Measurements from ENCODE around the gene HSH2D. TPM values are rescaled to one million over a fixed set of nuclear protein-coding genes. Genes with fewer than 3 reads are reported as not detected.

The HSH2D gene
- total RNA-seq, 1 donor from 2014 or later, result 0.74 TPM

DNA sequence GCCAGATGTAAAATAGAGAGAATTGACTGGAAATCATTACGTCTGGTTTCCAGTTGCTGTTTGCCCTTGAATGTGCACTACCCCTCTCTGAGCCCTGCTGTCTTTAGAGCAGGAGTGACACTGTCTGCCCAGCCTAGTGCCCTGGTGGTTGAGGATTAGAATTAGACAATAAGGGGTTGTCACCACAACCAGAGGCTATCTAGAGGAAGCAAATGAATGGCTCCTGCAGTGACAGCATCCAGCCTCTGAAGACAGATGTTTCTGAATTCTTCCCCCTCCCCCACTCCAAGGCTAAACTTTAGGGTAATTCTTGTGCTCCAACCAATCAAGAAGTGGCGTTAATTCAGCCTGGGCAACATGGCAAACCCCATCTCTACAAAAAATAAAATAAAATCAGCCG, 29.8 kb upstream of the HSH2D start:
- H3K4me1 ChIP-seq, result peaks cover 57% of the 10 kb centered on the region
- H3K36me3 ChIP-seq, result peaks cover 0 to 7% of the 10 kb centered on the region in 2 donors
- no peaks in the 10 kb centered on the region for H3K27me3 ChIP-seq
- no peaks in the 10 kb centered on the region for H3K9me3 ChIP-seq
- no peak overlapping the region for H3K27ac ChIP-seq
- TF ChIP-seq, protein P1, sequence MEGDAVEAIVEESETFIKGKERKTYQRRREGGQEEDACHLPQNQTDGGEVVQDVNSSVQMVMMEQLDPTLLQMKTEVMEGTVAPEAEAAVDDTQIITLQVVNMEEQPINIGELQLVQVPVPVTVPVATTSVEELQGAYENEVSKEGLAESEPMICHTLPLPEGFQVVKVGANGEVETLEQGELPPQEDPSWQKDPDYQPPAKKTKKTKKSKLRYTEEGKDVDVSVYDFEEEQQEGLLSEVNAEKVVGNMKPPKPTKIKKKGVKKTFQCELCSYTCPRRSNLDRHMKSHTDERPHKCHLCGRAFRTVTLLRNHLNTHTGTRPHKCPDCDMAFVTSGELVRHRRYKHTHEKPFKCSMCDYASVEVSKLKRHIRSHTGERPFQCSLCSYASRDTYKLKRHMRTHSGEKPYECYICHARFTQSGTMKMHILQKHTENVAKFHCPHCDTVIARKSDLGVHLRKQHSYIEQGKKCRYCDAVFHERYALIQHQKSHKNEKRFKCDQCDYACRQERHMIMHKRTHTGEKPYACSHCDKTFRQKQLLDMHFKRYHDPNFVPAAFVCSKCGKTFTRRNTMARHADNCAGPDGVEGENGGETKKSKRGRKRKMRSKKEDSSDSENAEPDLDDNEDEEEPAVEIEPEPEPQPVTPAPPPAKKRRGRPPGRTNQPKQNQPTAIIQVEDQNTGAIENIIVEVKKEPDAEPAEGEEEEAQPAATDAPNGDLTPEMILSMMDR (IDR thresholded peaks at IDR 0.05), result no peak
- TF ChIP-seq POLR2A (IDR thresholded peaks at IDR 0.05) (no peak), POLR2AphosphoS5 (IDR thresholded peaks at IDR 0.05; ENCODE audit: insufficient read depth in 1 of 2, low read depth in 1 of 2) (no peak)
- intact Hi-C loops (cut with DNase I), result loop anchor here (5.0 to 10.0 kb wide), 3 partner anchors 41 to 71 kb away; partner anchors contain the start of gene FAM32A
- no peak overlapping the region for H3K4me3 ChIP-seq
- DNase-seq (ENCODE audit: extremely low spot score in 2 of 2), result no peak

DNA sequence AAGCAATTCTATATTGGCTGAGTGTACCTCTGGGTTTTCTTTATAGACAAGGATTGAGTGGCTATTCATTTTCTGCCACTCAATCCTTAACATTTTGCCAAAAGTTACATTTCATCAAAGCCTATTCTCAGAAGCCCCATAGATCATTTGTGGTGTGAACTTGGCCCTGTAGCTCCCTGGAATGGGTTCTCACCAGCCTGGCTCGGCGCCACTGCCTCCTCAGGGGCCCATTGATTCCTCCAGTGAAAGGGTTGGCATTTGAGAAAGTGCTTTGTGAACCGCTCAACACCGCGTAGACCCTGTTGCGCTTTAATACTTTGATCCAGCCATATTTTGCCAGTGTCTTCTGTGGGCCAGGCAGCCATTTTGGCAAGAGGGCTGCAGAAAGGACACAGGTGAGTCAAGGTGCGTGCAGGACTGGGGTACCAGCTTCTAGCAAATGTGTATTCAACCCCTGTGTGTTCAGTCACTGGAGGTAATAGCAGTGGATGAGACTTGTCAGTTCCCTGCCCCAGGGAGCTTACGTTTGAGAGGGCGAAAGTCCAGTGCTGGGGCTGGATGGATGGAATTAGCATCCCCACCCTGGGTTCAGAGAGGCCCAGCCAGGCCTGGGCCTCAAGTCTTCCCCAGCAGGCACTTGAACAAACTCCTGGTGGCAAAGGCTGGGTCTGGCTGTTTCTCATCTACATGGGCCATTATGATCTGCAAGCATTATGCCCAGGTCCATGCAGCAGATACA, 28.0 kb upstream of the HSH2D start:
- DNase-seq (ENCODE audit: extremely low spot score in 2 of 2), result no peak
- intact Hi-C loops (cut with DNase I), result loop anchor here (10.0 kb wide), 1 partner anchor 69 kb away; the partner anchor contains the start of gene FAM32A
- Histone ChIP-seq H3K9me3 (no peaks in the 10 kb centered on the region), H3K4me3 (no peak overlapping the region), H3K4me1 (peaks cover 56% of the 10 kb centered on the region), H3K27me3 (no peaks in the 10 kb centered on the region), H3K27ac (no peak overlapping the region), H3K36me3 (peaks cover 0 to 14% of the 10 kb centered on the region in 2 donors)
- TF ChIP-seq POLR2AphosphoS5 (IDR thresholded peaks at IDR 0.05; ENCODE audit: insufficient read depth in 1 of 2, low read depth in 1 of 2) (no peak), POLR2A (IDR thresholded peaks at IDR 0.05) (no peak)
- TF ChIP-seq, protein P1 (IDR thresholded peaks at IDR 0.05), result no peak

DNA sequence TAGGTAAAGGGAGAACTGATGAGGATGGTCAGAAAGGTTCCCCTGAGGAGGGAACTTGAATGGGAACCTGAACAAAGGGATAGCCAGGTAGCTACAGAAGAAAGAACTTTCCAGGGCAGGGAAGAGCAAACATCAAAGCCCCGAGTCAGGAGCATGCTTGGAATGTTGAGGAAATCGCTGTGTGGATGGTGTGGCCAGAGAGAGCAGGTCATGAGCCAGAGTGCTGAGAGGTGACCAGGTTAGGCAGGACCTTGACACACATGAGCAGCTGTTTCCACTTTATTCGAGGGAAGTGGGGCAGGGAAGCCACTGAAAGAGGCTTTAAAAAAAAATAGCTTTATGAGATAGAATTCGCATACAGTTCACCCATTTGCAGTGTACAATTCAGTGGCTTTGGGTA, 27.4 kb upstream of the HSH2D start:
- H3K27me3 ChIP-seq, result no peaks in the 10 kb centered on the region
- DNase-seq (ENCODE audit: extremely low spot score in 2 of 2), result no peak
- H3K4me3 ChIP-seq, result no peak overlapping the region
- no peaks in the 10 kb centered on the region for H3K9me3 ChIP-seq
- no peak overlapping the region for H3K27ac ChIP-seq
- intact Hi-C loops (cut with DNase I), result loop anchor here (10.0 kb wide), 1 partner anchor 69 kb away; the partner anchor contains the start of gene FAM32A
- H3K4me1 ChIP-seq, result peaks cover 50% of the 10 kb centered on the region
- peaks cover 0 to 20% of the 10 kb centered on the region in 2 donors for H3K36me3 ChIP-seq
- TF ChIP-seq, protein P1 (IDR thresholded peaks at IDR 0.05), result no peak
- no peak for TF ChIP-seq POLR2A (IDR thresholded peaks at IDR 0.05)
- no peak for TF ChIP-seq POLR2AphosphoS5 (IDR thresholded peaks at IDR 0.05; ENCODE audit: insufficient read depth in 1 of 2, low read depth in 1 of 2)

DNA sequence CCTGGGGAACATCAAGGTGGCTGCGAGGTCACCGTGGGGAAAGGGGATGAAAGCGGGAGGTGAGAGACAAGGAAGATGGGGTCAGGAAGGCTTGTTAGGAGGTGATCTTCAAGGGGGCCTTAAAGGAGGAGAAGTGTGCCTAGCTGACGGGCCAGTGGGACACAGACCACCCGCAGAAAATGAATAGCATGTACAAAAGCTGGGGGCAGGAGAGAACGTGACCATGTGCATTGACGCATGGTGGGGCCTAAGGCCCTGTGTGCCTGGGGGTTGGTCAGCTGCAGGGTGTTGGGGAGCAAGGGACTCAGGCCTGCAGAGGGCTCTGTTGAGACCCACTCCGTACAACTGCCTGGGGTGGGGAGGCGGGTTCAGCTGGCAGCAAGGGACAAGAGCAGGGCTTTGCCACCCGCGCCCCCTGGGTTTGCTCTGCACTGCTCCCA, 25.9 kb upstream of the HSH2D start:
- TF ChIP-seq, protein P1 (IDR thresholded peaks at IDR 0.05), result no peak
- TF ChIP-seq POLR2AphosphoS5 (IDR thresholded peaks at IDR 0.05; ENCODE audit: insufficient read depth in 1 of 2, low read depth in 1 of 2) (no peak), POLR2A (IDR thresholded peaks at IDR 0.05) (no peak)
- no peaks in the 10 kb centered on the region for H3K27me3 ChIP-seq
- intact Hi-C loops (cut with DNase I), result loop anchor here (10.0 kb wide), 1 partner anchor 67 kb away; the partner anchor contains the start of gene FAM32A
- H3K36me3 ChIP-seq, result peaks cover 4 to 33% of the 10 kb centered on the region in 2 donors
- H3K9me3 ChIP-seq, result no peaks in the 10 kb centered on the region
- H3K4me1 ChIP-seq, result peaks cover 47% of the 10 kb centered on the region
- no peak overlapping the region for H3K27ac ChIP-seq
- no peak overlapping the region for H3K4me3 ChIP-seq
- no peak for DNase-seq (ENCODE audit: extremely low spot score in 2 of 2)
